Measurements from ENCODE around the gene CFAP161.
"Not testable (repeated sequence)": the region's sequence is repeated elsewhere in the genome, so short reads cannot be mapped to it uniquely, and the experiment has no call there.

Gene CFAP161

DNA sequence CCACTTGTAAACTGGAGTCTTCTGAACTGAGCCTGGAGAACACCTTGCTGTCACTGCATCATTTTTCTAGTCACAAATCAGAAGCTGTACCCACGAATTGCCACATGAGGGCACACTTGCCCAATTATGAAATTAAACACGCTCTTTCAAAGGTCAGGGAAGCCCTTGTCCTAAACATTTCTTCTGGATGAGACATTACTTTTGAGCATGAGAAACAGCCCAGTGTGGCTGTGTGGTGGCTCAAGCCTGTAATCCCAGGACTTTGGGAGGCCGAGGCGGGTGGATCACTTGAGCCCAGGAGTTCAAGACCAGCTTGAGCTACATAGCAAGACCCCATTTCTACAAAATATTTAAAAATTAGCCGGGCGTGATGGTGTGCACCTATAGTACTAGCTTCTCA, 27.5 kb upstream of the CFAP161 start:
- intact Hi-C loops (cut with DNase I) = loop anchor here (1.0 to 5.0 kb wide), 4 partner anchors 41 to 160 kb away; no protein-coding TSS in a partner anchor
- DNase-seq = peak in 4 of 10 donors; percentile 43 to 56 (median 50)

DNA sequence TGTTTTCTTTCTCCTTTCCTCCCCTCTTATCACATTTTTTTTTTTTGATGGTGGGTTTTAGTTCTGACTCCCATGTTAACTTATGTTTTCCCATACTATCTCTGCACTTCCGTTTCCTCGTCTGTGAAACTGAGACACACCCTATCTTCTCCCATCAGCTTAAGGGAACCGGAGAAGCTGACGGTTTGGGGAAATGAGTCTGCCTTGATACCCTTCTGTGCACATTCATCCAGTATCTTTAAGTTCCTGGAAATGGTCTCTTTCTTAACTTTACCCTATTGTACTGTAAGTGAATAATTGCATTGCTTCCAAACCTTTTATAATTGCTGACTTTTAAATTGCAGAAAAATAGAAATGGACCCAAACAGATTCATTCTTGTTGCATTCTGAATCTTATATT, 26.2 kb upstream of the CFAP161 start:
- intact Hi-C loops (cut with DNase I) = loop anchor here (5.0 kb wide), 3 partner anchors 39 to 131 kb away; no protein-coding TSS in a partner anchor
- no peak for DNase-seq

DNA sequence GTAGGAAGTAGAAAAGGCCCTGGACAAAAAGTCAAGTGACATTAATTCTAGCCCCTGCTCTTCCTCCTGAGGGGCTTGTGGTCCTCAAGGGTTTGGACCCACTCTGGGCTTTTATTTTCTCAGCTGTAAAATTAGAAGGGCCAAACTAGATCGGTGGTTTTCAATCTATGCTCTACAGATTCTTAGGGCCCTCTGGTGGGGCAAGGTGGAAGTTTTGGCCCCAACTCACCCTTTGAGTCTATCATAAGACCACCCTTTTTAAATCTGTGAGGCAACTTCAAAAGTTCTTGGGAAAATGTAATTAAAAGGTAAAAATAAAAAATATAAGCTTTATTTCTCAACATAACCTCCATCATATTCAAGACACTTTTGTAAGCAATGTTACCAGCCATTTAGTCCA, 25.6 kb upstream of the CFAP161 start:
- intact Hi-C loops (cut with DNase I) = loop anchor here (5.0 kb wide), 3 partner anchors 39 to 131 kb away; no protein-coding TSS in a partner anchor
- peak in 2 of 10 donors; percentile 35 to 39 for DNase-seq

DNA sequence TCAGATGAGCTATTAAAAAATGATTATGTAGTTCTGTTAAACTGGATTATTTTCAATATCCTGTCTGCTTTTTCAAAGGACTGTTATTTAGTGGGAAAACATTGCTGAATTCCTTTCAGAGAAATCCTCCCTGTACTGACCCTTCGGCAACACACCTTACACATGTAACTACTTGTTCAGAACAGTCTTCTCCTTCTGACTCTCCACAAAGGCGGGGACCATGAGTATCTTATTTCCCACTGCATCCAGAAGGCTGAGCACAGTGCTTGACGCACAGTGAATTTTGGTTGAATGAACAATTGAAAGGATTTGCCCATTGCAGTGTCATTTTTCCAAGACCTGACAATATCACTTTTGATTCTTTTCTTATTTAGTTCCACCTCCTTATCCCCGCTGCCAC, 23.1 kb upstream of the CFAP161 start:
- intact Hi-C loops (cut with DNase I) = no loop called here
- DNase-seq = no peak

DNA sequence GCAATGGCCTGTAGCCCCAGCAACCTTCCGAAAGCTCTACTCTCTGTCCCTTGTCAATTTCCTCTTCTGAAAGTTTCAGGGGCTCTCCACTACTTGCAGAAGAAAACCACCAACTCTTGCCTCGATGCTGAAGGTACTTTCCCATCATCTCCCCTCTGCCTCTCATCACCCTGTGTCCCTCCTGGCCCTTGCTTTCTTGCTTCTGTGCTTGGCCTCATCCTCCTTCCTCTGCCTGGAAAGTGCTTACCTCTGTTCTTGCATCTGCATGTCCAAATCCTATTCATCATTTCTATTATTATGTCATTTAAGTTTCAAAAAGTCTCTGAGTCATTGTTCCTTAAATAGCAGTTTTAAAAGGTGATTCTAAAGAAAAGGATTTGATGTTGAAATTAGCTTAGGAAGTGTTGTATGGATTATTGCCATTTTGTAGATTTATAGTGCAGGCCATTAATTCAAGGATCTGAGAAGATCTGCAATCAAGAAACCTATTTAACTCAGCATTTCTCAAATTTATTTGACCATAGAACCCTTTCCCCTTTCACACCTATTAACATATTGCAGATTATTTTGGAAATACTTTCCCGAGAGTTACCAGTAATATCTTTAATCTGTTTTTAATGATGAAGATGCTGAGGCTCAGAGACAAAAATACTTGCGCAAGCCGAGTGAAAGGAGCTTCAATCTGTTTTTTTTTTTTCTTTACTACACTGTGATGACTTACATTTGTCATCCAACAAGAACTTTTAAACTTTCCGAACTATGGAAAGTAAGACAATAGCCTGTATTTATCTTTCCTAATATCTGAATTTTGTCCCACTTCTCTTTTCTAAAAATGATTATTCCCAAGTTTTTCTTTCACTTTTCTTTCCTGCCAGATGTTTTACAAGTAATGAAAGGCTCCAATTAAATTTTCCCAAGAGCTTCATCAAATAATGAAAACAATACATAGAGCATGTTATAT, 22.3 kb upstream of the CFAP161 start:
- intact Hi-C loops (cut with DNase I) = no loop called here
- DNase-seq = no peak

DNA sequence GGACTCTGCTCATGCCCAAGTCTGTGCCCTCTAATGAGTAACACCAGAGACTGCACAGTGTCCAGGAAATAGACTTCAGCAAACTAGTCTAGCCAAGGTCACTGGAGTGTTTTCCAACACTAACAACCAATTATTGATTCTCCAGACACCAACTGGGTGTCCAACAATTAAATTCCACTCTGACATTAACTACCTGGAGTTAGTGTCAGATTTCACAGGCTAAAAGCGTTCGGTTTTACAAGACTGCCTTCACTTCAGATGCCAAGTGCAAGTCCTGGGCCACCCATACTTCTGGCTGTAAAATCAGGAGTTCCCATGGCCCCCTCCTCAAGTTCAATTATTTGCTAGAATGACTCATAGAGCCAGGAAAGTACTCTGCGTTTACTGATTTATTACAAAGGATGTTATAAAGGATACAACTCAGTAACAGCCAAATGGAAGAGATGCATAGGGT, 20.8 kb upstream of the CFAP161 start:
- intact Hi-C loops (cut with DNase I) = no loop called here
- DNase-seq = no peak

DNA sequence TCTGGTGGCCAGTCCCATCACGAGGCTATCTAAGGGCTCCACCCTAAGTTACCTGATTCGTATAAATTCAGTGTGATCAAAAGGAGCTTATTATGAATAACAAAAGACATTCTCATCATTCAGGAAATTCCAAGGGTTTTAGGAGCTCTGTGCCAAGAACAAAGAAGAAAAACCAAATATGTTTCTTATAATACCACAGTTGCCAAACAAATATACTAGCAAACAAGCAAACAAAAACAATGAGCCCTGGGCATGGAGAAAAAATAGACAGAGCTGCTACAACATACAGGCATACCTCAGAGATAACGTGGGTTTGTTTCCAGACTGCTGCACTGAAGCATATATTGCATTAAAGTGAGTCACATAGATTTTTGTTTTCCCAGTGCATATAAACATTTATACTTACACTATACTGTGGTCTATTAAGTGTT, 20.2 kb upstream of the CFAP161 start:
- DNase-seq = no peak
- intact Hi-C loops (cut with DNase I) = no loop called here

DNA sequence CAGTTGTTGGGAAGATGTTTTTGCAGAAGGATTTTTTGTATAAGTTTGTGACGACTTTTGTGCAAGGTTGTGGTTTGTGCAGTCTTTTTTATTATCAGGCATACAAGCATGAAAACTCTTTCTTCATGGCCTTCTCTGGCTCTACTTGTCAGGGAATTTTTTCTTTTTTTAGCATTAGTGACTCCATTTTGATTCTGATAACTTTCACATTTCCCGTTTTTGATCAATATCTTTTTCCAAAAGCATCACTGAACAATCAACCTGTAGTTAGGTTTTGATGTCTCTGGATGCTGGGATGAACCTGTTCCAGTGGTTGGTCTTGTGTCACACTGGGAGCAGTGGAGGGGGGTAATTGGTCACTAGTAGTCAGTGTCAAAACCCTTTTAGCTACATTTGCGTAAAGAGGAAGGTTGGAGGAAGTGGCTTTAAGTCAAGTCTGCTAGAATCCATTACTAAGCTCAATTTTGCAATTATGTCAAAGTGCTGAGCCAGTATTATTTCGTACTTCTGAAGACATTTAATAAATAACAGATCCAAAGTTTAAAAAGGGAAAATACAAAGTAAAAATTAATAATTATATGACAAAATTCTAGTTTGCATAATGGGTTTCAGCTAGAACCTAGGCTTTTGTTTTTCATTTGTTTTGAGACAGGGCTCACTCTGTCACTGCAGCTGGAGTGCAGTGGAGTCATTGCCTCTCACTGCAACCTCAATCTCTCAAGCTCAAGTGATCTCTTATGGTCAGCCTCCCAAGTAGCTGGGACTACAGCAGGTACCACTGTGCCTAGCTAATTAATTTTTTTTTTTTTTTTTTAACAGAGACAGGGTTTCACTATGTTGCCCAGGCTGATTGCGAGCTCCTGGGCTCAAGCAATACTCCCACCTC, 18.8 kb upstream of the CFAP161 start:
- intact Hi-C loops (cut with DNase I) = no loop called here

DNA sequence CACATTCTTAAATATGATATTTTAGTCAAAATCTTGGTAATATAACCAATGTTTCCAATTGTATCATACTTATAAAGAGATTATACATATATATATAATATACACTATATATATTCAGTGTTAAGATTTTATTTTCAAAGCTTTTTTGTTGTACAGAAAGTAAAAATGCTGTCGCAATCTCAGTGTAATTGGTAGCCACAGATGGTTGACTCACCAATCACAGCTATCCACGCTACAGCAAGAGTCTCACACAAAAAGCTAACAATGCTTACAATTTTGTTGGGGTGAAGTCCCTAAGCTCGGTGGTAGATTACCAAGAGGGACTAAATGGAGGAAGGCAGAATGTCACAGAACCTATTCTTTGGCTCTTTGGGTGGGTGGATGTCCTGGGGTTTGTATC, 16.9 kb upstream of the CFAP161 start:
- no peak for DNase-seq
- intact Hi-C loops (cut with DNase I) = no loop called here

More for the DNA sequence above, 18.8 kb upstream of the CFAP161 start:
- no peak for DNase-seq

DNA sequence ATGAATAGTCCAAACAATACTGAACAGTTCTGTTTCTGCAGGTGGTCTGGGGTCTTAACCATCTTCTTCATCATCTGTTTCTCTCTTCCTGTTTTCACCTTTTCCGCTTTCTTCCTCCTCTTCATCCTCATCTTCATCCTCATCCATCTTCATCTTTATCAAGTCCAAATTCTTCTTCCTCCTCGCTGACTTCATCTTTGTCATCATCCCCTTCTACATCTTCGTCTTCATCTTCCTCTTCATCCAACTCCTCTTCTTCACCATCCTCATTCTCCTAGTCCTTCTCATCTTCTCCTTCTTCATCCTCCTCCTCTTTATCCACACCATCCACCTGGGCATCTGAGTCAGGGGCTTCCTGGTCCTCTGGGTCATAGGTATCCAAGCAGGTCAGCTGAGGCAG, 16.5 kb upstream of the CFAP161 start:
- intact Hi-C loops (cut with DNase I) = no loop called here
- DNase-seq = no peak

DNA sequence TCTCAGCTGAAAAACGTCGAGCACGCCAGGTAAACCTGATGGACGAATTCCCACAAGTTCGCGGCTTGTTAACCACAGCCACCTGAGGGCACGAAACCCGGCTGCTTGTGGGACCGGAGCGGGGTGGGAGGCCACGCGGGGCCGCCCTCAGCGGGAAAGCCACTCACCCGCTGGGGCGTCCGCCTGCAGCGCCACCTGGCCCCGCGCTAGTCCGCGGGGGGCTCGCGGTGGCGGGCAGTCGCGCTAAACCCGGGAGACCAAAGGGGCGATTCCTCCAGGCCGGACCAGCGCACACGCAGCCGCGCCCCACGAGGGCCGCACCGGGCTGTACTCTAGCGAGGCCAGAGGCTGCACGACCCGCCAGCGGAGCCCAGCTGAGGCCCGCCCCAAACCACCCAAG, 15.7 kb upstream of the CFAP161 start:
- DNase-seq = no peak
- intact Hi-C loops (cut with DNase I) = no loop called here

DNA sequence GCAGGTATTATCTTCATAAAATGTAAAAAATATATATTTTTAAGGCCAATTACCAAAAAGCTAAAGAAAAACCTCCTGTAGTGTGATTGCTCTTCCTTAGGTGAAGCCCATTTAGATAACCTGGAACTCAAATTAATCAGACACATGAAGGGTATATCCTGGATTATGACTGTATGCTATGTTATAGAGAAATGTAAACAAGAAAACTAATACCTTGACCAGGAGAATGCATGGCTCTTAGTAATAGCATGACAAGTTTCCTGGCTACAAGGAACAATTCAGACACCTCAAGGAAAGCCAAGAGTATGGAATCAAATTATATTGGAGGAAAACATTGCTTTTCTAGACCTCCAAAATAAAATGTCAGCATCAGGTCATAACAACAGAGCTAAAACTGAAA, 14.0 kb upstream of the CFAP161 start:
- intact Hi-C loops (cut with DNase I) = no loop called here
- no peak for DNase-seq

DNA sequence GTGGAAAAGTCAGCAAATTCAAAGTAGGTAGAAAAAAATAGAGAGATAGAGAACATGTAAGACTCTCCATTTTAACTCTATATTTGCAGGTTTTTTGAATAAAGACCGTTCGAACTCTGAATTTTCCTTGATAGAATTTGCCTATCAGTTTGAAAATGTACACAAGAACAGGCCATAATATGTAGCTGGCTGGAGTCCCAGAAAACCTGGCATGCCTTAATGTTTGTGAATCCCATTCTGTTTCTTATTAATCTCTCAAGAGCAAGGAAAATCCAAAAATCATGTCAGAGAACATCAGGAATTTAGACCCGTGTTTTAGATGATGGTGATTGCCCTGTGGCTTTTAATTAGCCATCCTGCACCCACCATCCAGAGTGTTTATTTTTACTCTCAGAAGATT, 7.2 kb upstream of the CFAP161 start:
- intact Hi-C loops (cut with DNase I) = no loop called here
- no peak for DNase-seq

DNA sequence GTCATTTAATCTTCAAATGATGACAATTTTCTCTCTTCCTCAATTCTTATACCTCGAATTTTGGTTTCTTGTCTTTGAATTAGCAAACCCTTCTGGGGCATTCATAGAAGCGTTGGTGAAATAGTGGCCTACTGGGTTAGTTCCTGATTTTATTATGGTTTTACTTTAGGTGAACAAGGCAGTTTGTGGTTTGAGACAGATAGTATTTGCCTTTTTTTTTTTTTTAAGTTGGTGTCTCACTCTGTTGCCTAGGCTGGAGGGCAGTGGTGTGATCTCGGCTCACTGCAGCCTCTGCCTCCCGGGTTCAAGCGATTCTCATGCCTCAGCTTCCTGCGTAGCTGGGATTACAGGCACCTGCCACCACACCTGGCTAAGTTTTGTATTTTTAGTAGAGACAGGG, 7.4 kb downstream of the CFAP161 start:
- DNase-seq; intact Hi-C loops (cut with DNase I): not testable (repeated sequence)

DNA sequence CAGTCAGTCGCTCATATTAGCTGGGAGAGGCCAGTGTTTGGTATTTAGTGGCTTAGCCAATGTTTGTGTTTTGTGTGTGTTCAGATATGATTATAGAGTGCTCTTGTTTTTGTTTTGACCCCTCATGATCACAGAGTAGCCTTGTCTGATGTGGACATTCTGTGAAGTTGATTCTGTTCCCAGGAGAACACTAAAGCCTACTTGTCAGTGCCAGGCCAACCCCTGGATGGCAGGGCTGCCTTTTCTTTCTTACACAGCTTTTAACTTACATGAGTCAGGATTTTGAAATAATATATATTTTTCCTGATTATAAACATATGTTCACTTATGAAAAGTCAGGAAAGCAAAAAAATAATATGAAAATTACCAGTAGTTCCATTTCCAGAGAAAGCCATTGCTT, 11.9 kb downstream of the CFAP161 start:
- DNase-seq = no peak
- intact Hi-C loops (cut with DNase I) = loop anchor here (5.0 kb wide), 1 partner anchor 39 kb away; no protein-coding TSS in a partner anchor

DNA sequence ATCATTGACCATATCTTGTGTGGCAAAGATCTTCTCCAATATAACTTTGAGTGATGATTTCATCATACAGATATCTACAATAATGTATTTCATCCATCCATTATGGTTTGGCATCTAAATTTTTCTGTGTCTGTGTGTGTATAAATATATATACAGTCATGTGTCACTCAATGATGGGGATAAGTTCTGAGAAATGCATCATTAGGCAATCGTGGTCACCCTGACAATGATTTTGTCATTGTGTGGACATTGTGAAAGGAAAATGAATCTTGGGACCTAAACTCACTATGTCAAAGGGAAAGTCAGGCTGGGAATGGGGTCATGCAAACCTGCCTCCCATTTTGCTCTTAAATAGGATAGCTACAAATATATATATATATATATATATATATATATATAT, 12.4 kb downstream of the CFAP161 start:
- DNase-seq = no peak

DNA sequence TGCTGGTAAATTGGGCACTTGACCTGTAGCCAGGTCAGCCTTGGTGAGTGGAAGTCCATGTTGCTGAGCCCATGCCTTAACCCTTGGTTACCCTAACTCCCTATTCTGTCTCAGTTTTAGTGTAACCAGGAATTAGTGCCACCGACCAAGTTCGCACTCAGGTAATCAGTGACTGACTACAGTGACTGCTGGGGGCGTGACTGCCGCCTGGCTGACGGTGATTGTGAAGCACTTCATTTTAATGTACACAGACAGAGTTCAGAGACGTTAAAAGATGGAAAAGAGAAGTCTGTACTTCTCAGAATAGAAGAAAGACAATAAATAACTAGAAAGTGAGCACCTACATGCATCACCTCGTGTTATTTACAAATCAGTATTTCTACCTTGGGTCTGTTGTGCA, 17.3 kb downstream of the CFAP161 start:
- intact Hi-C loops (cut with DNase I) = no loop called here
- DNase-seq = no peak

More for the DNA sequence above, 12.4 kb downstream of the CFAP161 start:
- intact Hi-C loops (cut with DNase I) = loop anchor here (5.0 kb wide), 1 partner anchor 39 kb away; no protein-coding TSS in a partner anchor

DNA sequence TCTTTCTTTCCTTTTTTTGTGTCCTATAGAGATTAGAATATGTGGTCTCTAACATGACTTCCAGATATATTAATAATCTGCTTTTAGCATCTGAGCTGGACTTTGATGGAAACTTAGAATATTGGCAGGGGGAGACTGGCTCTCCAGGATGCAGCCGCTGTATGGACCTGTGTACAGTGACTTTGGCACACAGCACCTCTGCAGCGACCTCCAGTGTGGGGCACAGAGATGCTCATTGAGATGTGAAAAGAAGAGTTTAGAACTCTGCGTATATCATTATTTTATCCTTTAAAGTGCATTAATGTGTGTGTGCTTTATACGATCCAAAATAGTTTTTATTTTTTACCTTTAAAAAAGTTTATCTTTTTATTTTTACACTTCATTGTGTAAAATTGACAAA, 18.3 kb downstream of the CFAP161 start:
- intact Hi-C loops (cut with DNase I) = no loop called here
- no peak for DNase-seq

DNA sequence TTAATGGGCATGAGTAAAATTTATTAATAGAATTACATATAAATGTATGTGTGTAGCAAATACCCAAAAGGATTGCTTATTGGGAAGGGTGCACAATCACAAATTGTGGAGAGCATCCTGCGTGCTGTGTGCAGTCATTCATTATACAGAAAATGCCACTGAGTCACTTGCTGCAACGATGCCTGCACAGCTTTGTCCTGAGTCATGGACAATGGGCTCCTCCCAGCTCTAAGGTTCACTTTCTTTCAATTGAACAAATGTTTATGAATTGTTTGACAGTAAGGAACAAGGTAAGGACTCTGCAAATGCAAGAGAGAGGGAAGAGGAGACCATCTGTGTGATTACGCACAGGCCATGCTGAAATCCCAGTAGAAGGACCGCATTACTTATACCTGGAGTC, 18.7 kb downstream of the CFAP161 start:
- no peak for DNase-seq
- intact Hi-C loops (cut with DNase I) = no loop called here

DNA sequence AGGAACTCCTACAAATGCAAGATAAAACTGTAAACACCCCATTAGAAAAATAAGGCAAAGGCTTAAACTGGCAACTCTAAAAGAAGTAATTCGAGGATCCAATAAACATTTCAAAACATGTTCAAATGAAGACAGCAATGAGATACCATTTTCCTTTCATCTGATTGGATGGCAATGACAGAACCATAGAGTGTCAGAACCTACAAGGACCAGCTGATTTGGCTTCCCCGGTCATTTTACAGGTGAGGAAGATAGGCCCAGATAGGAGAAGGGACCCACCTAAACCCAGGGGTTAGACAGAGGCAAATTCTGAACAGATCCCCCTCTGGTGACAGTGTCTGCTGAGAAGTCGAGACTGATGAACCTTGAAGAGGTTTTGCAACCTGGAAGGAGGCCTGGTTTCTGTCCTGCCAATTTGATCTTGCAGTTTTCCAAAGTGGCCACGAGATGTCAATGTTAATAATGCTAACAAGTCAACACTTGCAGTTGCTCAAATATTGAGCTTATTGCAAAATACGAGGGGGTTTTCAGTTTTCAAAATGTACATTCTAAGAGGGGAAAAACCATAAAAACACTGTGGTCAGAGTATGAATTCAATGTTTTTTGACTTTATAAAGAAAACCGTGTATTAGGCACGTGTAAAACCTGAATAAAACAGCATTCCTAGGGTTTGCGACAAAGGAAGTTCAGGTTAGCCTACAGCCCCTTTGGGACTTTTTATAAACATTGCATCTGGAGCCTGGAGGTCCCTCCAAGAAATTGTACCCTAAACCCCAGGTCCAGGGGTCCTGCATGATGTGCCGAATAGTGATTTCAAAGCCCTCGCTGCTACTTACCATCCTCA, 21.5 kb downstream of the CFAP161 start:
- intact Hi-C loops (cut with DNase I) = loop anchor here (1.0 kb wide), 1 partner anchor 111 kb away; no protein-coding TSS in a partner anchor
- peak in 2 of 10 donors; percentile 12 to 29 for DNase-seq
